TTC549 (cell line): ENCODE results near the gene ULK4.

Source experiments
- FAIRE-seq: peaks from 2 replicates; lab custom pipeline; 2012; peaks lifted over from hg19 to GRCh38; lab: Jason Lieb, UNC

Gene ULK4

DNA sequence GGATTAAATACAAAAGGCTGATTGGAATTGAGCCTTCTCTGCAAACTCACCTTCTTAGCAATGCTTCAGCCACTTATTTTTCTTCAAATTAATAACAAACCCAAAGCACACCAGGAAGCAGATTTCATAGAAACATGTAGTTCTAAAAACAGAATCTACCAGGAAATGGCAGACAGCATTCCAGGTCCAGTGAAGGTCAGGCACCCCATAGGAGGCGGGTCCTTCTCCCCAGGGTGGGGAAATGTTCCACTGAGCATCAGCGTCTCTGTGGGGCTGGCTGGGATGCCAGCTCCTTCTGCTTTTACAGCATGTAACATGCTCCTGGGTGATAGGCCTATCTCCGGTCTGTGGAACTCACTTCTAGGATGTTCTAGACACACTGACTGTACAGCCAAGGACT lies 713.4 kb downstream of the ULK4 start:
- no peak for FAIRE-seq

GRCh38 chr3:41247055-41248004 lies 714.6 kb downstream of the ULK4 start:
- no peak for FAIRE-seq

GRCh38 chr3:41244620-41245336 lies 717.1 kb downstream of the ULK4 start:
- no peak for FAIRE-seq

DNA sequence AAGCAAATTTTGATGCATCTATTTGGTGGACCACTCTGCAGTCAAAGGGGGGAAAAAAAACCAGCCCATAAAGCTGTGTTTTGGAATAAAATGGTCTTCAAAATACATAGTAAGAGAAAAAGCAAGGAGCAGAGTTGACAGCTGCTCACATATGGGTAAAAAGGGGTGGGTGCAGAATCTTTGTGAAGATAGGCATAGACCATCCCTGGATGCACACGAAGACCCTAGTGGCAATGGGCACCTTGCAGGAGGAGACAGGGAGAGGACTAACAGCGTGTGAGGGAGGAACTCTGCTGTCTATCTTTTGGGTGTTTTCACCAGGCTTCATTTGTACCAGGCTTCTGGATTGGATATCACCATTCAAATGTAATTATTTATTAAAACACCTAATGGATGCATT lies 718.7 kb downstream of the ULK4 start:
- no peak for FAIRE-seq

- FAIRE-seq, result no peak
These were observed 719.9 kb downstream of the ULK4 start for GRCh38 chr3:41241800-41242571.

DNA sequence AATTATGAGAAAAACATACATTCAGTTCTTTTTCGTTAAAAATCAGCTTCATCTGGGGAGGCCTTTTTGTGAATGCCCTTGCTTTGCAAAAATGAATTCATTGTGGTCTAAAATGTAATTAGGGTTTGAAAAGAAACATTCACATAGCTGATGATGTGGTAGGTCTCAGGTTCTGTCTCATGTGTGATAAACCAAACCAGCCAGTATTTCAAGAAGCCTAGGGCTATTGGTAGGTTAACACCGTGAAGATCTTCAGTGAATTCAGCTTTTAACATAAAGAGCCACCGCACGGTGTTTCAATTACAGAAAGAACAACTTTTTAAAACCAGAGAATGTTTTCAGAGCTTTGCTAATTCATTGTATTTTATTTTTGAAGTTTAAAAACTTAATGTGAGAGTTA lies 720.7 kb downstream of the ULK4 start:
- FAIRE-seq, result no peak

DNA sequence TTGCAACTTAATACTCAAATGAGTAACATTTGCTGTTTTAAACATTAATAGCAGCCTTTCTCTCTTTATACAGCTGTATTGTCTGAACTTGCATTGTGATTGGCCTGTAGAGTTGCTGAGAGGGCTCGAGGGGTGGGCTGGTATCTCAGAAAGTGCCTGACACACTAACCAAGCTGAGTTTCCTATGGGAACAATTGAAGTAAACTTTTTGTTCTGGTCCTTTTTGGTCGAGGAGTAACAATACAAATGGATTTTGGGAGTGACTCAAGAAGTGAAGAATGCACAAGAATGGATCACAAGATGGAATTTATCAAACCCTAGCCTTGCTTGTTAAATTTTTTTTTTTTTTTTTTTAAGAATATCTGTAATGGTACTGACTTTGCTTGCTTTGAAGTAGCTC lies 722.3 kb downstream of the ULK4 start:
- FAIRE-seq, result no peak

DNA sequence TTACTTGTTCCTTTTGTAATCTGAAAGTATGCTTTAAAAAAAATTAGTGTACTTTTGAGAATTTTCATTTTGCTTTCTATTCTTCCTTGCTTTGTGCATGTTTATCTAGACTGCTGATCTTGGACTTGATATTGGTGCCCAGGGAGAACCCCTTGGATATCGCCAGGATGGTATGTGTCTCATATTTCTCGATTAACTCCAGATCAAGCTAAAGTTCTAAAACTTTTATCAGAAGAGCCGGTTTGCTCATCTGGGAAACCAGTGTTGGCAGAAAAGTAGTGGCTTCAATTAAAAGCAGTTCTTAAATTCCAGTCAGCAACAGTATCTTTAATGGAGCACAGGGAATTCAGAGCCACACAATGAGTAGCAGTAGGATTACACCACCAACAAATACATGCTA lies 724.0 kb downstream of the ULK4 start:
- FAIRE-seq, result no peak

GRCh38 chr3:41236228-41236627 lies 725.7 kb downstream of the ULK4 start:
- no peak for FAIRE-seq

- no peak for FAIRE-seq
These were observed 726.8 kb downstream of the ULK4 start for GRCh38 chr3:41234823-41235721.

DNA sequence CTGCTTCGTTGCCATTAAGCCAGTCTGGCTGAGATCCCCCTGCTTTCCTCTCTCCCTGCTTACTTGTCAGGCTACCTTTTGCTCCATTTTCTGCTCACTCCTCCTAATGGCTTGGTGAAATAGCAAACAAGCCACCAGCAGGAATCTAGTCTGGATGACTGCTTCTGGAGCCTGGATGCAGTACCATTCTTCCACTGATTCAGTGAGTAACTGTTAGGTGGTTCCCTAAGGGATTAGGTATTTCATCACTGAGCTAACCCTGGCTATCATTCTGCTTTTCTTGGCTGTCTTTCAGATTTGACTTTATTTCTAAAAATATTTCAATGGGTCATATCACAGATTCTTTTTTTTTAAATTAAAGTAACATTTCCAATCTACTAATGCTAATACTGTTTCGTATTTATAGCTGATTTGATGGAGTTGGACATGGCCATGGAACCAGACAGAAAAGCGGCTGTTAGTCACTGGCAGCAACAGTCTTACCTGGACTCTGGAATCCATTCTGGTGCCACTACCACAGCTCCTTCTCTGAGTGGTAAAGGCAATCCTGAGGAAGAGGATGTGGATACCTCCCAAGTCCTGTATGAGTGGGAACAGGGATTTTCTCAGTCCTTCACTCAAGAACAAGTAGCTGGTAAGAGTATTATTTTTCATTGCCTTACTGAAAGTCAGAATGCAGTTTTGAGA lies 737.6 kb downstream of the ULK4 start:
- FAIRE-seq, result no peak

DNA sequence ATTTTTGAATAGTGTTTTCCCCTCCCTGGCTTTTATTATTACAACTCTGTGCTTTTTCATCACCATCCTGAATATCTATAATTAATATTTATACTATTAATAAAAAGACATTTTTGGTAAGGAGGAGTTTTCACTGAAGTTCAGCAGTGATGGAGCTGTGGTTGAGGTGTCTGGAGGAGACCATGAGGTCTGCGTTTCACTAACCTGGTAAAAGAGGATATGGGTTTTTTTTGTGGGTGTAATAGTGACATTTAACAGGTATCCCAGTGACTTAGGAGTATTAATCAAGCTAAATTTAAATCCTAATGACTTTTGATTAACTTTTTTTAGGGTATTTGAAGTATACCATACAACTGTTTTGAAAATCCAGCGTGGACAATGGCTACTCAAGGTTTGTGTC lies 738.2 kb downstream of the ULK4 start:
- FAIRE-seq, result no peak

- FAIRE-seq, result no peak
These were observed 738.8 kb downstream of the ULK4 start for GRCh38 chr3:41223078-41223477.

DNA sequence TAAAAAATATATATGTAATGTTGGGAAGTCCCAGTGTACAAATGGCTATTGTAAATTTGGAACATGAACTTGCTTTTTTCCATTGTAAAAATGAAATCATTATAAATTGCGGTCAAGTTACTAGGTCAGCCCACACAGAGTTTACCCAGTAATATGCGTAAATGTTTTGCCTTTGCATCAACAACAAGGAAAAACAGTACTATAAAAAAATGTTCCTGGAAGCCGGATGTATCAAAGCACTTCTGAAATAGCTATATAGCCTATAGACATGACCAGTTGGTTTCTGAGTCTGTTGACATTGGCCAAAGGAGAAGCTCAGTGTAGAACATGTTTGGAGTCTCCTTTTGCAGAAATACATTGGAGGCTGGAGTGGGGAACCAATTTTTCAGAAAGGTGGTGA lies 739.4 kb downstream of the ULK4 start:
- no peak for FAIRE-seq

GRCh38 chr3:41222012-41222411 lies 739.9 kb downstream of the ULK4 start:
- no peak for FAIRE-seq

DNA sequence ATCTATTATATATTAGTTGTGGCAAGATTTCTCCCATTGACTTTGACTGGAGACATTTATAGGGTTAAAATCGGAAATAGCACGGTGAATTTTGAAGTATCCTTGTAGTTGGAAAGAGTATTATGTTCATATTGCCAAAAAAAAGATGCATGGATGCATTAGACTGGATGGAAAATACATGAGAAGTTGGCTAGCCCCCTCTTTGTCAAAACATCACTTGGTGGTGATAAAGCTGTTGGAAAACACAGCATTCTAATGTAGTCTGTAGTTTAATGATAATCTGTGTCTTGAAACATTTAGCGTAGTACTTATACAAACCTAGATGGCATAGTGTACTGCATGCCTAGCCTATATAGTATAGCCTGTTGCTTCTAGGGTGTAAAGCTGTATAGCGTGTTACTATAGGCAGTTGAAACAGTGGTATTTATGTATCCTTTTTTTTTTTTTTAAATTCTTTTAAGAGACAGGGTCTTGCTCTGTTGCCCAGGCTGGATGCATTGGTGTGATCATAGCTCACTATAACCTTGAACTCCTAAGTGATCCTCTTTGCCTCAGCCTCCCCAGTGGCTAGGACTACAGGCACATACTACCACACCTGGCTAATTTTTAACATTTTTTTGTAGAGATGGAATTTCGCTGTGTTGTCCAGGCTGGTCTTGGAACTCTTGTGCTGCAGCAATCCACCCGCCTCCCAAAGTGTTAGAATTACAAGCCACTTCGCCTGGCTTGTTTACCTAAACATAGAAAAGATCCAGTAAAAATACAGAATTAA lies 740.8 kb downstream of the ULK4 start:
- no peak for FAIRE-seq

DNA sequence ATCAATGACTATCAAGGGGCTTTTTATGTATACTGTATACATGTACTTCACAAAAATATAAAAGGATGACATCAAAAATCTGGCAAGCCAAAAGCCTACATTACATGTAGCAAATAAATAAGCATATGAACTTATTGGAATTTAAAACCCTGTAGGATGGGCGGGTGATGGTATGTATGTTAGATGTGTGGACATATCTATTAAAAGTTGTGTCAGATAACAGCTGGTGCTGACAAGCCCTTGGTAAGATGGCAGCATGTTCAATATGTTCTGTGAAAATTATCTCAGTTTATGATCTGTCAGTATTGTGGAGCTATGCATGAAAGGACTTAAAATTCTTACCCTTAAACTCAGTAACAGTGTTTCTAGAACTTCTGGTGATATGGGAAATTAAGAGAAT lies 742.5 kb downstream of the ULK4 start:
- no peak for FAIRE-seq

GRCh38 chr3:41216993-41217392 lies 744.9 kb downstream of the ULK4 start:
- no peak for FAIRE-seq

DNA sequence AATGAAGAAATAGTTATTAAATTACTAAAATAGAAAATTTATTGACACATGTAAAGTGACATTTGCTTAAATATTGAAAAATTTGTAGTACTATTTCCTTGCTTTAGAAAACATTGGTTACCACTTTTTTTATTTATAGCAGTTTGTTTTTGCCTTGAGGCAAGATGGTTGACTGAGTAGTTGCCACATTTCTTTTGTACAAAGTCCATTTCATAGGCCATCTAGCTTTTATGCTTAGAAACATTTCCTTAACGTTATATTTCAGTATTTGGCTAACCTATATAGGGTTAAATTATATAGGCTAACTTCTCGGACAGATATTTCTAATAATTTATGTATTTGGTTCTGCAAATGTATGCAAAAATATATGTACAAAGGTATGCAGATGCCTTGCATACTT lies 745.5 kb downstream of the ULK4 start:
- no peak for FAIRE-seq

GRCh38 chr3:41213588-41213987 lies 748.3 kb downstream of the ULK4 start:
- no peak for FAIRE-seq
